ENCODE results near the gene CUEDC1.

DNA sequence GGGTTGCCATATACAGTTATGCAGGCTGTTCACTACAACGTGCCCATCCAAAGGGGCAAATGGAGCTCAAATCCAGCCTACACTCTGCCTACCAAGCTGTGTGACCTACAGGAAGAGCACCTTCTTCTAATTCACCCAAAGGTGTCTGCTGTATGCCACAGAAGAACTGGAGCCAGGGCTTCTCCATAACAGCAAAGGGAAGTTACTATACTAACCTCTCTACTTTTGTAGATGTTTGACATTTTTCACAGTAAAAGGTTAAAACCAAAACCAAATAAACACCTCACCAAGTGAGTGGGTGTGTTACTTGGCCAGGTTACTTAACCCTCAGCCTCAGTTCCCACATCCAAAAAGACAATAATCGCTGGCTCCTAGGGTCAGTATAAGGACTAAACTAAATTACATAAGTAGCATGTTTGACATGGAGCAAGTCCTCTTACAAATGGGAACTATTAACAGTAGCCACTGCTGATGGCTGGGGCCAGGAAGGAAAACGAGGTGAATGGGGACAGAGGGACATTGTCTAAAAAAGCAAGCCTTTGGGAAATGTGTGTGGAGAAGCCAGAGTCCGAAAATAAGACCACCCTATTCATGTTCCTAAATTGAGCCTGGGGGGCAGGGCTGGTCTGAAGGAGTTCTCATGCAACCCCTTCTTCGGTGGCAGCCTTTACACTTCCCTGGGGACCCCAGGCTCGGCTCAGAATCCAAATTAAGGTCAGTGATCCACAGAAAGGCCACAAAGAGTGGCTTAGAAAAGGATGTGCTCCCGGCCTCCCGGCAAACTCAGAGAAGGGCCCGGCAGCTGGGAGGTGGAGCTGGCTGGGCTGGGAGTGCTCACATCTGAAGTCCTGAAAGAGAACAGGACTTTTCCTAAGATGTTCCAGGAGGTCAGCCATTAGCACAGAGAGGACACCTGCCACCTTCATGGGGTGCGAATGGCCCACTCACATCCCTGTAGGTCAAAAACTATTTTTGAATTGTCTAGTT lies 13.5 kb downstream of the CUEDC1 start:
- TF ChIP-seq, protein P1, sequence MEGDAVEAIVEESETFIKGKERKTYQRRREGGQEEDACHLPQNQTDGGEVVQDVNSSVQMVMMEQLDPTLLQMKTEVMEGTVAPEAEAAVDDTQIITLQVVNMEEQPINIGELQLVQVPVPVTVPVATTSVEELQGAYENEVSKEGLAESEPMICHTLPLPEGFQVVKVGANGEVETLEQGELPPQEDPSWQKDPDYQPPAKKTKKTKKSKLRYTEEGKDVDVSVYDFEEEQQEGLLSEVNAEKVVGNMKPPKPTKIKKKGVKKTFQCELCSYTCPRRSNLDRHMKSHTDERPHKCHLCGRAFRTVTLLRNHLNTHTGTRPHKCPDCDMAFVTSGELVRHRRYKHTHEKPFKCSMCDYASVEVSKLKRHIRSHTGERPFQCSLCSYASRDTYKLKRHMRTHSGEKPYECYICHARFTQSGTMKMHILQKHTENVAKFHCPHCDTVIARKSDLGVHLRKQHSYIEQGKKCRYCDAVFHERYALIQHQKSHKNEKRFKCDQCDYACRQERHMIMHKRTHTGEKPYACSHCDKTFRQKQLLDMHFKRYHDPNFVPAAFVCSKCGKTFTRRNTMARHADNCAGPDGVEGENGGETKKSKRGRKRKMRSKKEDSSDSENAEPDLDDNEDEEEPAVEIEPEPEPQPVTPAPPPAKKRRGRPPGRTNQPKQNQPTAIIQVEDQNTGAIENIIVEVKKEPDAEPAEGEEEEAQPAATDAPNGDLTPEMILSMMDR (IDR thresholded peaks at IDR 0.05; ENCODE audit: low read depth, low read length): no peak
- no peak for TF ChIP-seq EZH2phosphoT487 (IDR thresholded peaks at IDR 0.05; ENCODE audit: low read depth)

All from OCI-LY3 (cell line).